Cardiac fibroblast (primary cell): ENCODE results near the gene LAMA2.

ENCODE experiments used
- DNase-seq, 2 donors: peaks; one replicate each; pipeline versions ENCODE4 v3.0.0 to v3.0.0-alpha.2; 2010; ENCODE audit warnings: low read depth in 2 of 2
- H3K4me3 ChIP-seq, 2 donors: replicated peaks in 1 of 2; 1 replicate in 1 of 2; 2 replicates in 1 of 2; pipeline ENCODE4 v1.5.1; 2011; ENCODE audit warnings: low read depth in 2 of 2, low read length in 2 of 2, mild to moderate bottlenecking in 2 of 2, moderate library complexity in 1 of 2
- TF ChIP-seq, protein P1 (sequence below): IDR thresholded peaks from one replicate; pipeline ENCODE4 v1.5.1; 2011; ENCODE audit warnings: low read depth, mild to moderate bottlenecking, low read length, inconsistent platforms

Gene LAMA2

DNA sequence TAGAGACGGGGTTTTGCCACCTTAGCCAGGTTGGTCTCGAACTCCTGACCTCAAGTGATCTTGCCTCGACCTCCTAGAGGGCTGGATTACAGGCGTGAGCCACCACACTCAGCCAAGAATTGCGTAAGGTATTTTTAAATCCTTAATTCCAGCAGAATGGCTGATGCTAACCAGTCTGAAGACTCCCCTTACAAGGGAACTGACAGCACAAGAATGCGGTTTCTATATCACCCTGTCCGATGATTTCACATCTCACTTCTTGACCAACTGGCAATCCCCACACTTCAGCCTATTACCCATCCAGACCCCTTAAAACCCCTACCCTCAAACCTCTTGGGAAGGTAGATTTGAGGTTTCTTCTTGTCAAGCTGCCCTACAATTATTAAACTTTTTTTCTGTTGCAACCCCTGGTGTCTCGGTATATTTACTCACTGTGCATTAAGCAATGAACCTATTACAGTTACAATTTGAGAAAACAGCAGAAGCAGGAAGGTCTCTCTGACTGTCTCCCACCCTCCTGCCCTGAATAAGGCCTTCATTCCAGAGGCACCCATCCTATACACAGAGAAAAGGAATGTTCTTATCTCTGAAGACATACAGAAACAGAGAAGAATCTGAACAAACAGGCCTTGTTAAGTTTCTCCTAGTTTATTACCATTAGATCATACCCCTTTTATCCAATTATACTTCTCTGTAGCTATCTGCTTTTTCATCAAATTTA, 662.1 kb downstream of the LAMA2 start:
- no peak overlapping the region for H3K4me3 ChIP-seq
- TF ChIP-seq, protein P1, sequence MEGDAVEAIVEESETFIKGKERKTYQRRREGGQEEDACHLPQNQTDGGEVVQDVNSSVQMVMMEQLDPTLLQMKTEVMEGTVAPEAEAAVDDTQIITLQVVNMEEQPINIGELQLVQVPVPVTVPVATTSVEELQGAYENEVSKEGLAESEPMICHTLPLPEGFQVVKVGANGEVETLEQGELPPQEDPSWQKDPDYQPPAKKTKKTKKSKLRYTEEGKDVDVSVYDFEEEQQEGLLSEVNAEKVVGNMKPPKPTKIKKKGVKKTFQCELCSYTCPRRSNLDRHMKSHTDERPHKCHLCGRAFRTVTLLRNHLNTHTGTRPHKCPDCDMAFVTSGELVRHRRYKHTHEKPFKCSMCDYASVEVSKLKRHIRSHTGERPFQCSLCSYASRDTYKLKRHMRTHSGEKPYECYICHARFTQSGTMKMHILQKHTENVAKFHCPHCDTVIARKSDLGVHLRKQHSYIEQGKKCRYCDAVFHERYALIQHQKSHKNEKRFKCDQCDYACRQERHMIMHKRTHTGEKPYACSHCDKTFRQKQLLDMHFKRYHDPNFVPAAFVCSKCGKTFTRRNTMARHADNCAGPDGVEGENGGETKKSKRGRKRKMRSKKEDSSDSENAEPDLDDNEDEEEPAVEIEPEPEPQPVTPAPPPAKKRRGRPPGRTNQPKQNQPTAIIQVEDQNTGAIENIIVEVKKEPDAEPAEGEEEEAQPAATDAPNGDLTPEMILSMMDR = no peak
- DNase-seq = no peak

DNA sequence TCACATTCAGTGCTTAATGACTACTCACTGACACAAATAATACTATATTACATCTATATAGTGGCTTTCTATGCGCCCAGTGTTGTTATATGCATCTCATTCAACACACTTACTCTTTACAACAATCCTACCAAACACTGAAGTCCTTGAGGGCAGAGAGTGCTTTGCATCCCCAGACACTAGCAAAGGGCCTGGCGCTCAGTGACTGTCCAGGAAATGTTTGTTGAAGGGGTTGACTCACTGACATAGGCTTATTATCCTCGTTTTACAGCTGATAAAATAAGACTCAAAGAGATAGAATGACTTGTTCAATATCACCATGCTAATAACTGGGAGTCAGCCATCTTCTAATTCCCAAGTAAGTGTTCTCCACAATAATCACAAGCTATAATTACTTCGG, 663.8 kb downstream of the LAMA2 start:
- TF ChIP-seq, protein P1 = no peak
- H3K4me3 ChIP-seq = no peak overlapping the region
- peak in 1 of 2 donors; percentile 6 for DNase-seq

DNA sequence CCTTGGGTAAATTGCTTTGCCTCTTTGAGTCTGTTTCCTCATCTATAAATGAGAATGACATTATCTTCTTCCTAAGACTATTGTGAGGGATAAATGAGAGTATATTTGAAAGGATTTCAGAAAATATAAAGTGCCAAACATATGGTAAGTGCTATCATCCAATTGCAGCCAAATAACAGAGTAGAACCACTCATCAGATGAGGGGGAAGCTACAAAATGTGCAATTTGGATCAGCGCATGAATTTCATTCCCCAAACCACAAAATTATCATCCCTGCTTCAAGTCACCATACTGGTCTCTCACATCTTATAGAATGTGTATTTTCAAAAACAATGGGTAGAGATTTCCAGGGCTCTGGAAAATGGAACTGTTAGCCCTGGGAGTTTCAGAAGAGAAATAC, 668.5 kb downstream of the LAMA2 start:
- no peak overlapping the region for H3K4me3 ChIP-seq
- DNase-seq = no peak
- TF ChIP-seq, protein P1 = no peak

DNA sequence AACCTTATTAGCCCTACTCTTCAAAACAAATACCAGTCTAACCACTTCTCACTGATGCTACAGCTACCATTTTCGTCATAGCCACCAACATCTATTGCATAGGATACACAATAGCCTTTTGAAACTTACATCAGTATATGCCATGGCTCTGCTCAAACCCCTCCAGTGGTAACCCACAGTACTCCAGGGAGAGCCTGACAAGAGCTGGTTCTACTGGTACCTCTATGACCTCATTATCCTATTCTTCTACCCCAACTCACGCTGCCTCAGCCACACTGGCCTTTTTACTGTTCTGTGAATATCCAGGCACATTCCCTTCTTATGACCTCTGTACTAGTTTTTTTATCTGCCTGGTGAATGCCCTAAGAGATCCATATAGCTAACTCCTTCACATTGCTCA, 669.5 kb downstream of the LAMA2 start:
- no peak overlapping the region for H3K4me3 ChIP-seq
- no peak for DNase-seq
- TF ChIP-seq, protein P1 = no peak

DNA sequence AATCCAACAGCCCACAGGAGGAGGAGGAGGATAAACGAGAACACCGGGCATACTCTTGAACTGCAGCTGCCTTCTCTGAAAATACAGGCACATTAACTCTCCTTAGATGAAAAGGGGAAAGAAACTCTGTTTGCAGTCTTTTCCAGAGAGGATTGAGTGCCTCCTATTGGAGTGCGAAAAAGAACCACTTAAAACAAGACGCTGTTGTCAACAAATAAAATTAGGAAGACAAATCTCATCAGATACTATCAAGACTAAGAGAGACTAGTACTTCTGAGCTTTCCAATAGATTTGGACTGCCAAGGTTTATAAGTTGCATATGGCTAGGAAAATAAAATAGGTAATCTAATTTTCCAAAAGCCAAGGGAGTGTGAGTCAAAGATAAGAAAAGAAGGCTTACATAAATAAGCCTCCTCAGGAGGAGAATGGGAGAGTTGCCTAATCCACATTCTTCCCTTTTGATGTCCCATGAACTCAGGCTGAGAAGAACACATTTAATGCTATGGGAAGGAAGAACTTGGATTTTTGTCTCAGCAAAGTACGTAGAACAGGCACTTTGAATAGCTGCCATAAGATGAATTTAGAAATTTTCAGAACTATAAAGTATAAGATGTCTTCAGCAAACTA, 672.4 kb downstream of the LAMA2 start:
- H3K4me3 ChIP-seq = no peak overlapping the region
- DNase-seq = peak; percentile 56 to 77
- TF ChIP-seq, protein P1 = no peak

DNA sequence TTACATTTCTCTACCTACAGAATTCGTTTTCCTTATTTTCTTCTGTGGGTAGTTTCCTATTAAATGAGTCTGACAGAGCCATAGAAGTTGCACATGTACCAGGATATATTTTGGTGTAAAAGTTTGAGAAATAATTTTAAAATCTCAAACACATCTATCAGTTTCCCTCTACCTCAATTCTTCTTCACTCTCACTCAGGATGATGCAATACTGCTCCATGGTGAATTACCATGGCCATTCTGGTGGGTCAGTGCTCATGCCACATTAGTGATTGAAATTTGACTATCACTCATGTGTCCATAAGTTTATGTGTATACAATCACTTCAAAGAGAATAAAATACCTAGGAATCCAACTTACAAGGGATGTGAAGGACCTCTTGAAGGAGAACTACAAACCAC, 675.3 kb downstream of the LAMA2 start:
- DNase-seq = no peak
- H3K4me3 ChIP-seq = no peak overlapping the region
- TF ChIP-seq, protein P1 = no peak
